ENCODE data around the gene OR5K4.

DNA sequence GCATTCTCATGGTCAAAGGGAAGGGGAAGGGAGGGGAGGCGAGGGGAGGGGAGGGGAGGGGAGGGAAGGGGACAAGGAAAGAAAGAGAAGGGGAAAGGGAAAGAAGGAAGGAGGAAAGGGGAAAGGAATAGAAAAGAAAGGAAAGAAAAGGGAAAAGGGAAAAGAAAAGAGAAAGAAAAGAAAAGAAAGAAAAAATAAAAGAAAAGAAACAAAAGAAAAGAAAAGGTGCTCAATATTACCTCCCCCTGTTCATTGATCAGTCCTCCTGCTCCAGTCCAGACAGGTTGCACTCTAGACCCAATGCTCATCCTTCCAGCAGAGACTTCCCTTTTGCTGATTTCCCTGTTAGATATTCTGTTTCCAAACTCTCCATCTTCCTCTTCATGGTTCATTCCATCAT, 18.8 kb downstream of the OR5K4 start:
- no peak for TF ChIP-seq SMC3 (IDR thresholded peaks at IDR 0.05; ENCODE audit: low read depth, low read length)
- TF ChIP-seq, protein P1, sequence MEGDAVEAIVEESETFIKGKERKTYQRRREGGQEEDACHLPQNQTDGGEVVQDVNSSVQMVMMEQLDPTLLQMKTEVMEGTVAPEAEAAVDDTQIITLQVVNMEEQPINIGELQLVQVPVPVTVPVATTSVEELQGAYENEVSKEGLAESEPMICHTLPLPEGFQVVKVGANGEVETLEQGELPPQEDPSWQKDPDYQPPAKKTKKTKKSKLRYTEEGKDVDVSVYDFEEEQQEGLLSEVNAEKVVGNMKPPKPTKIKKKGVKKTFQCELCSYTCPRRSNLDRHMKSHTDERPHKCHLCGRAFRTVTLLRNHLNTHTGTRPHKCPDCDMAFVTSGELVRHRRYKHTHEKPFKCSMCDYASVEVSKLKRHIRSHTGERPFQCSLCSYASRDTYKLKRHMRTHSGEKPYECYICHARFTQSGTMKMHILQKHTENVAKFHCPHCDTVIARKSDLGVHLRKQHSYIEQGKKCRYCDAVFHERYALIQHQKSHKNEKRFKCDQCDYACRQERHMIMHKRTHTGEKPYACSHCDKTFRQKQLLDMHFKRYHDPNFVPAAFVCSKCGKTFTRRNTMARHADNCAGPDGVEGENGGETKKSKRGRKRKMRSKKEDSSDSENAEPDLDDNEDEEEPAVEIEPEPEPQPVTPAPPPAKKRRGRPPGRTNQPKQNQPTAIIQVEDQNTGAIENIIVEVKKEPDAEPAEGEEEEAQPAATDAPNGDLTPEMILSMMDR (conservative IDR thresholded peaks at IDR 0.05; ENCODE audit: low read depth, low read length): no peak
- no peak for TF ChIP-seq RFX5 (IDR thresholded peaks at IDR 0.05; ENCODE audit: low read depth, low read length)
- TF ChIP-seq MAZ (IDR thresholded peaks at IDR 0.05; ENCODE audit: borderline replicate concordance, low read depth, low read length): no peak
- TF ChIP-seq POLR2A (IDR thresholded peaks at IDR 0.05; ENCODE audit: low read depth, low read length): no peak
- no peak for TF ChIP-seq NFE2L2 (IDR thresholded peaks at IDR 0.05; ENCODE audit: low read depth, low read length)
- TF ChIP-seq RAD21 (IDR thresholded peaks at IDR 0.05; ENCODE audit: low read length): no peak
- TF ChIP-seq, protein P2, sequence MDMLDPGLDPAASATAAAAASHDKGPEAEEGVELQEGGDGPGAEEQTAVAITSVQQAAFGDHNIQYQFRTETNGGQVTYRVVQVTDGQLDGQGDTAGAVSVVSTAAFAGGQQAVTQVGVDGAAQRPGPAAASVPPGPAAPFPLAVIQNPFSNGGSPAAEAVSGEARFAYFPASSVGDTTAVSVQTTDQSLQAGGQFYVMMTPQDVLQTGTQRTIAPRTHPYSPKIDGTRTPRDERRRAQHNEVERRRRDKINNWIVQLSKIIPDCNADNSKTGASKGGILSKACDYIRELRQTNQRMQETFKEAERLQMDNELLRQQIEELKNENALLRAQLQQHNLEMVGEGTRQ (IDR thresholded peaks at IDR 0.05; ENCODE audit: low read depth, low read length): no peak

All from IMR-90 (cell line).